Pons (tissue), 1 donor: ENCODE results near the gene RILPL1.

Experiments used
- DNase-seq: peaks from one replicate; pipeline ENCODE4 v3.0.0-alpha.2; 2016; ENCODE audit warnings: low spot score

Gene RILPL1

GRCh38 chr12:123427036-123427769 is 106.3 kb downstream of the RILPL1 start:
- DNase-seq: no peak

DNA sequence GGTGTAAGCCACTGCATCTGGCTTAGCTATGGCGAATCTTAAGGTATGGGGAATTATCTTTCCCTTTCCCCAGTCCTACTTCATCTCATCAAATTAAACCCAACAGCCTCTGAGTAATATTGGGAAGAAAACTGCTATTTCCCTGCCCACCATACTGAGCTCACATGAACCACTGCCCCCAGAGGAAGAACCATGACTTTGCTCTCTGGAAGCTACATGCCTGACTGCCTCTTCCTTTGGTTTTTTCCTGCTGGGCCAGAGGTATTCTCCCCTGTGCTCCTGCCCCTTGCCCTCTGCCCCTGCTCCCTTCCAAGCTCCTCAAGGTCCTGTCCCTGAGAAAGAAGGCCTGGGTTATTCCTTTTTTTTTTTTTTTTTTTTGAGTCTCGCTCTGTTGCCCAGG is 112.2 kb downstream of the RILPL1 start:
- no peak for DNase-seq
